Tibial nerve (tissue), 4 donors: ENCODE measurements around the gene FCHSD2.

ENCODE experiments used
- CTCF ChIP-seq, 5 experiments: fragments of 200-600 bp in 3 of 5; fragments of 450-650 bp in 2 of 5; sonication (generic) in 3 of 5; IDR thresholded peaks; one replicate each; pipeline ENCODE4 v1.5.1; 2016 to 2019; ENCODE audit warnings: antibody characterized with exemption in 5 of 5, mild to moderate bottlenecking in 3 of 5, moderate library complexity in 2 of 5
- EP300 ChIP-seq, 2 donors: sonication (generic); formaldehyde crosslinking; IDR thresholded peaks; one replicate each; pipeline ENCODE4 v1.6.1; 2017; ENCODE audit warnings: antibody characterized with exemption in 2 of 2, mild to moderate bottlenecking in 1 of 2
- POLR2A ChIP-seq, 2 donors: fragments of 450-650 bp; IDR thresholded peaks; one replicate each; pipeline ENCODE4 v1.6.1; 2017; ENCODE audit warnings: antibody characterized with exemption in 2 of 2, mild to moderate bottlenecking in 2 of 2, moderate library complexity in 2 of 2

GRCh38 chr11:72817966-72818365, 324.2 kb downstream of the FCHSD2 start:
- no peak for TF ChIP-seq CTCF (IDR thresholded peaks at IDR 0.05)
- TF ChIP-seq POLR2A (IDR thresholded peaks at IDR 0.05) = no peak
- no peak for TF ChIP-seq EP300 (IDR thresholded peaks at IDR 0.05)
